ENCODE results near the gene FGF14. TPM values are rescaled to one million over a fixed set of nuclear protein-coding genes. Genes with fewer than 3 reads are reported as not detected.

The FGF14 gene
- total RNA-seq, 1 experiment from 2014 or later = 0.22 TPM

- H3K27me3 Mint-ChIP-seq (ENCODE audit: low read depth) = no peaks in the 10 kb centered on the region
- no peak overlapping the region for H4K91ac ChIP-seq (ENCODE audit: insufficient read length, low read depth, low read length)
- no peak overlapping the region for H3K4me3 Mint-ChIP-seq
- DNase-seq = no peak
- H3K4me2 ChIP-seq (ENCODE audit: insufficient read depth, insufficient read length, low read length) = no peak overlapping the region
- no peaks in the 10 kb centered on the region for H3K23me2 ChIP-seq (ENCODE audit: insufficient read length, low read depth, low read length, poor library complexity, severe bottlenecking)
- no peaks in the 10 kb centered on the region for H3K79me1 ChIP-seq (ENCODE audit: insufficient read depth, low read depth, low read length, poor library complexity, severe bottlenecking)
- H4K8ac ChIP-seq (replicated peaks; ENCODE audit: insufficient read length, low read depth, low read length) = no peak overlapping the region
- no peaks in the 10 kb centered on the region for H4K20me1 ChIP-seq (ENCODE audit: control insufficient read depth, insufficient read depth, insufficient read length)
- H3K79me2 ChIP-seq (ENCODE audit: insufficient read depth, low read length) = no peaks in the 10 kb centered on the region
- H3K27ac ChIP-seq (ENCODE audit: insufficient read length, low read depth, low read length) = no peak overlapping the region
- no peak overlapping the region for H2BK12ac ChIP-seq (ENCODE audit: insufficient read length, low read depth, low read length)
- no peak overlapping the region for H2BK15ac ChIP-seq (ENCODE audit: low read depth, low read length)
- H3K14ac ChIP-seq (ENCODE audit: insufficient read depth, low read length) = no peak overlapping the region
- no peak overlapping the region for H3K56ac ChIP-seq (ENCODE audit: insufficient read length, low read depth, low read length)
- no peak overlapping the region for H2BK20ac ChIP-seq (ENCODE audit: low read depth, low read length, poor library complexity, severe bottlenecking)
- no peak overlapping the region for H2BK120ac ChIP-seq (ENCODE audit: low read depth, low read length, poor library complexity, severe bottlenecking)
- H3K27me3 ChIP-seq (ENCODE audit: insufficient read depth, low read length) = no peaks in the 10 kb centered on the region
- no peaks in the 10 kb centered on the region for H3K9me3 Mint-ChIP-seq
- no peak for TF ChIP-seq CTCF (conservative IDR thresholded peaks at IDR 0.05)
- no peak overlapping the region for H3K23ac ChIP-seq (ENCODE audit: insufficient read length, low read depth, low read length)
- no peaks in the 10 kb centered on the region for H3K9me3 ChIP-seq (ENCODE audit: control insufficient read depth, low read depth, low read length)
- no peak overlapping the region for H4K5ac ChIP-seq (ENCODE audit: insufficient read length, low read depth, low read length)
- H3K9ac ChIP-seq (ENCODE audit: extremely low read depth, insufficient read length, low read length) = no peak overlapping the region
- H3K27ac Mint-ChIP-seq = no peak overlapping the region
- H3K18ac ChIP-seq (ENCODE audit: insufficient read length, low read depth, low read length) = no peak overlapping the region
- H3K4me1 Mint-ChIP-seq = peaks cover 4 to 7% of the 10 kb centered on the region in 2 experiments; a peak in 1 of 4 replicates
- no peak overlapping the region for H2AFZ ChIP-seq (ENCODE audit: low read length)
- no peak overlapping the region for H2BK5ac ChIP-seq (ENCODE audit: insufficient read length, low read length)
- H3T11ph ChIP-seq (ENCODE audit: low read length) = no peak overlapping the region
- no peak overlapping the region for H3K4ac ChIP-seq (ENCODE audit: low read depth, low read length)
- WGBS (ENCODE audit: extremely low coverage, insufficient read length, low lambda C conversion rate) = no CpG with 5 or more reads among the region's 3 CpGs
- H3K4me1 ChIP-seq (ENCODE audit: insufficient read depth, low read length) = no peaks in the 10 kb centered on the region; the same call in 1 of the 2 replicates
- H3K36me3 Mint-ChIP-seq (ENCODE audit: insufficient read depth in 1 of 3, low read depth in 3 of 3) = no peaks in the 10 kb centered on the region
- H2AK5ac ChIP-seq (ENCODE audit: insufficient read length, low read length) = no peak overlapping the region
These were observed 150.0 kb downstream of the FGF14 start for GRCh38 chr13:102251817-102252216.

All from H9 (cell line).